Smooth muscle cell (in vitro differentiated cells): ENCODE data around the gene DCLK1. TPM values are rescaled to one million over a fixed set of nuclear protein-coding genes. Genes with fewer than 3 reads are reported as not detected.

Experiments
- DNase-seq: peaks from one replicate; lab custom pipeline; 2025; ENCODE audit not compliant: unreplicated experiment; lab: John Stamatoyannopoulos, UW
- H2AFZ ChIP-seq: fragments of 200-600 bp; sonication (generic); 2 replicates; pipeline ENCODE4 v1.6.0; 2016; ENCODE audit warnings: antibody characterized with exemption, low read depth, mild to moderate bottlenecking
- H3F3A ChIP-seq: fragments of 200-600 bp; sonication (generic); 2 replicates; pipeline ENCODE4 v1.6.0; 2017; ENCODE audit warnings: antibody characterized with exemption, low read depth
- H3K27ac ChIP-seq: fragments of 200-600 bp; sonication (generic); 2 replicates; pipeline ENCODE4 v1.5.1; 2016; ENCODE audit warnings: low read depth, mild to moderate bottlenecking
- H3K27me3 ChIP-seq: fragments of 200-600 bp; sonication (generic); 2 replicates; pipeline ENCODE4 v1.6.1; 2016; ENCODE audit warnings: low read depth, mild to moderate bottlenecking
- H3K36me3 ChIP-seq: fragments of 200-600 bp; sonication (generic); 2 replicates; pipeline ENCODE4 v1.5.1; 2016; ENCODE audit warnings: low read depth
- H3K4me1 ChIP-seq: fragments of 200-600 bp; sonication (generic); 2 replicates; pipeline ENCODE4 v1.5.1; 2016; ENCODE audit warnings: low read depth
- H3K4me2 ChIP-seq: fragments of 200-600 bp; sonication (generic); 2 replicates; pipeline ENCODE4 v1.6.0; 2016; ENCODE audit warnings: mild to moderate bottlenecking
- H3K4me3 ChIP-seq: fragments of 200-600 bp; sonication (generic); 2 replicates; pipeline ENCODE4 v1.5.1; 2016; ENCODE audit warnings: mild to moderate bottlenecking
- H3K79me2 ChIP-seq: fragments of 200-600 bp; sonication (generic); 2 replicates; pipeline ENCODE4 v1.6.0; 2016; ENCODE audit warnings: low read depth, mild to moderate bottlenecking
- H3K9ac ChIP-seq: fragments of 200-600 bp; sonication (generic); 2 replicates; pipeline ENCODE4 v1.6.0; 2016; ENCODE audit warnings: low read depth
- H3K9me3 ChIP-seq: fragments of 200-600 bp; sonication (generic); replicated peaks from 2 replicates; pipeline ENCODE4 v1.5.1; 2016; ENCODE audit warnings: low read depth
- H4K20me1 ChIP-seq: fragments of 200-600 bp; sonication (generic); 2 replicates; pipeline ENCODE4 v1.6.0; 2016; ENCODE audit warnings: low read depth
- WGBS: methylation state at CpG from one replicate; pipeline ENCODE4 v1.1.7; 2016; ENCODE audit warnings: low lambda C conversion rate; 5-methylcytosine and 5-hydroxymethylcytosine counted together
- polyA plus RNA-seq: library from polyadenylated mRNA; unstranded; fragments of >200 nt; fragmentation: Nextera tagmentation; extraction: Ambion mirVana; gene quantifications from 2 replicates; pipeline ENCODE4 v1.2.1, GENCODE V29; 2016
- total RNA-seq: library from RNA; depleted of rRNA; stranded (reverse); fragments of >200 nt; gene quantifications from 2 replicates; pipeline ENCODE4 v1.2.3, GENCODE V29; 2014
- TF ChIP-seq, protein P1 (sequence below): fragments of 200-600 bp; sonication (generic); IDR thresholded peaks from 2 replicates; pipeline ENCODE4 v1.5.1; 2017; ENCODE audit warnings: borderline replicate concordance, mild to moderate bottlenecking, antibody characterized with exemption; ENCODE audit not compliant: insufficient read depth, poor library complexity, severe bottlenecking

Gene DCLK1
- total and polyA plus RNA-seq, 2 experiments from 2014 or later, result 0.72 TPM; not detected in 1

GRCh38 chr13:35992964-35993363, 138.2 kb downstream of the DCLK1 start:
- no peak overlapping the region for H3K9ac ChIP-seq

GRCh38 chr13:35990196-35990595, 141.0 kb downstream of the DCLK1 start:
- Histone ChIP-seq H4K20me1 (no peaks in the 10 kb centered on the region), H3K9ac (no peak overlapping the region), H3K27me3 (no peaks in the 10 kb centered on the region), H3K27ac (no peak overlapping the region), H3K36me3 (no peaks in the 10 kb centered on the region), H3K79me2 (no peaks in the 10 kb centered on the region), H3K4me1 (peaks cover under 1% of the 10 kb centered on the region), H3K4me2 (no peak overlapping the region), H3F3A (no peaks in the 10 kb centered on the region), H3K4me3 (no peak overlapping the region), H2AFZ (no peak overlapping the region), H3K9me3 (no peaks in the 10 kb centered on the region)
- 83% methylated on average over 3 of the region's 3 CpGs for WGBS
- TF ChIP-seq, protein P1, sequence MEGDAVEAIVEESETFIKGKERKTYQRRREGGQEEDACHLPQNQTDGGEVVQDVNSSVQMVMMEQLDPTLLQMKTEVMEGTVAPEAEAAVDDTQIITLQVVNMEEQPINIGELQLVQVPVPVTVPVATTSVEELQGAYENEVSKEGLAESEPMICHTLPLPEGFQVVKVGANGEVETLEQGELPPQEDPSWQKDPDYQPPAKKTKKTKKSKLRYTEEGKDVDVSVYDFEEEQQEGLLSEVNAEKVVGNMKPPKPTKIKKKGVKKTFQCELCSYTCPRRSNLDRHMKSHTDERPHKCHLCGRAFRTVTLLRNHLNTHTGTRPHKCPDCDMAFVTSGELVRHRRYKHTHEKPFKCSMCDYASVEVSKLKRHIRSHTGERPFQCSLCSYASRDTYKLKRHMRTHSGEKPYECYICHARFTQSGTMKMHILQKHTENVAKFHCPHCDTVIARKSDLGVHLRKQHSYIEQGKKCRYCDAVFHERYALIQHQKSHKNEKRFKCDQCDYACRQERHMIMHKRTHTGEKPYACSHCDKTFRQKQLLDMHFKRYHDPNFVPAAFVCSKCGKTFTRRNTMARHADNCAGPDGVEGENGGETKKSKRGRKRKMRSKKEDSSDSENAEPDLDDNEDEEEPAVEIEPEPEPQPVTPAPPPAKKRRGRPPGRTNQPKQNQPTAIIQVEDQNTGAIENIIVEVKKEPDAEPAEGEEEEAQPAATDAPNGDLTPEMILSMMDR, result no peak
- no peak for DNase-seq

More at GRCh38 chr13:35992964-35993363, 138.2 kb downstream of the DCLK1 start:
- Histone ChIP-seq H3K27me3 (no peaks in the 10 kb centered on the region), H3K9me3 (no peaks in the 10 kb centered on the region), H4K20me1 (no peaks in the 10 kb centered on the region), H3K36me3 (no peaks in the 10 kb centered on the region), H3F3A (no peaks in the 10 kb centered on the region), H2AFZ (no peak overlapping the region), H3K79me2 (no peaks in the 10 kb centered on the region), H3K4me3 (no peak overlapping the region), H3K27ac (no peak overlapping the region), H3K4me1 (no peaks in the 10 kb centered on the region), H3K4me2 (no peak overlapping the region)
- TF ChIP-seq, protein P1, result no peak
- DNase-seq, result no peak
- 73% methylated on average over 4 of the region's 4 CpGs for WGBS

DNA sequence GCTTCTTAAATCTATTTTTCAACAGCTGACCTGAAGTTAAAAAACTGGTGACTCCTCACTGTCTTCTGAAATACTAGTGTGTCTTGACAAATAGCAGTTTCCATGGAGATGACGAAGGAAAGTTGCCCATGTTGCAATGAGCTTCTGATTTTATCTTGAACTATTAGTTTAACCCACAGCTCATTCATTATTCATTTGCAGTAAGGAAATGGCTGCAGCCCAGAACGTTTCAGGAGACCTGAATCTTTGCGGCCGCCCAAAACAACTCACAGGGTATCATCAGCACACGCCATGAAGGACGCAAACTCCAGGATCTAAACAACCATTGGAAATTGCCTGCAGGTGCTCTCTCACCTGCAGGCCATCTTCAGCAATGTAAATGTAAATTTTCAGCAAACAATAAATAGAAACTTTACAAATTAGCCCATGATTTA, 142.5 kb downstream of the DCLK1 start:
- Histone ChIP-seq H3K36me3 (no peaks in the 10 kb centered on the region), H3K4me2 (no peak overlapping the region), H3K27ac (no peak overlapping the region), H3K9me3 (no peaks in the 10 kb centered on the region), H4K20me1 (no peaks in the 10 kb centered on the region), H3K27me3 (no peaks in the 10 kb centered on the region), H3K4me3 (no peak overlapping the region), H2AFZ (no peak overlapping the region), H3K9ac (no peak overlapping the region), H3K79me2 (no peaks in the 10 kb centered on the region), H3F3A (no peaks in the 10 kb centered on the region), H3K4me1 (peaks cover 3% of the 10 kb centered on the region)
- TF ChIP-seq, protein P1, result no peak
- 61% methylated on average over 6 of the region's 6 CpGs for WGBS
- DNase-seq, result no peak
